DND-41 (cell line): Measurements from ENCODE around the gene SGCG.
"Not testable (repeated sequence)": the region's sequence is repeated elsewhere in the genome, so short reads cannot be mapped to it uniquely, and the experiment has no call there.

Source experiments
- ATAC-seq: fragments of 200-7000 bp; cut with Tn5 transposase; 3 replicates; pipeline ENCODE4 v1.9.1; 2021; ENCODE audit warnings: low read depth; ENCODE audit not compliant: insufficient read depth
- DNase-seq: peaks from one replicate; pipeline ENCODE4 v3.0.0-alpha.2; 2020
- H2AFZ ChIP-seq: 2 replicates; pipeline ENCODE4 v1.6.0; 2012; ENCODE audit warnings: low read depth, low read length
- H3K27ac ChIP-seq: 2 replicates; pipeline ENCODE4 v1.5.1; 2012; ENCODE audit warnings: low read length, inconsistent platforms
- H3K27me3 ChIP-seq: fragments of 200-600 bp; sonication (generic); 2 replicates; pipeline ENCODE4 v1.6.0; 2012; ENCODE audit warnings: low read length, mild to moderate bottlenecking, inconsistent platforms; ENCODE audit not compliant: insufficient read depth, poor library complexity
- H3K36me3 ChIP-seq: 2 replicates; pipeline ENCODE4 v1.5.1; 2012; ENCODE audit warnings: low read length, inconsistent platforms; ENCODE audit not compliant: insufficient read depth
- H3K4me1 ChIP-seq: 2 replicates; pipeline ENCODE4 v1.5.1; 2012; ENCODE audit warnings: mild to moderate bottlenecking, low read length; ENCODE audit not compliant: insufficient read depth
- H3K4me2 ChIP-seq: 2 replicates; pipeline ENCODE4 v1.6.0; 2012; ENCODE audit warnings: mild to moderate bottlenecking, moderate library complexity, low read length, inconsistent platforms; ENCODE audit not compliant: insufficient read depth
- H3K4me3 ChIP-seq, 2 experiments: fragments of 200-600 bp in 1 of 2; shearing (Covaris generic) in 1 of 2; 2 replicates each; pipeline ENCODE4 v1.5.1; 2012 to 2016; ENCODE audit warnings: inconsistent platforms in 2 of 2, low read length in 2 of 2, mild to moderate bottlenecking in 2 of 2, low read depth in 1 of 2, moderate library complexity in 1 of 2
- H3K79me2 ChIP-seq: 2 replicates; pipeline ENCODE4 v1.6.0; 2012; ENCODE audit warnings: low read length, inconsistent platforms; ENCODE audit not compliant: insufficient read depth
- H3K9ac ChIP-seq: 2 replicates; pipeline ENCODE4 v1.6.0; 2012; ENCODE audit warnings: low read depth, mild to moderate bottlenecking, inconsistent platforms, low read length, moderate library complexity
- H3K9me3 ChIP-seq: 2 replicates; pipeline ENCODE4 v1.5.1; 2012; ENCODE audit warnings: low read length, moderate library complexity, mild to moderate bottlenecking, inconsistent platforms; ENCODE audit not compliant: insufficient read depth, severe bottlenecking
- H4K20me1 ChIP-seq: 2 replicates; pipeline ENCODE4 v1.6.0; 2012; ENCODE audit warnings: low read length; ENCODE audit not compliant: insufficient read depth
- CTCF ChIP-seq: IDR thresholded peaks from 2 replicates; pipeline ENCODE4 v1.5.1; 2012; ENCODE audit warnings: borderline replicate concordance, low read length, moderate library complexity, mild to moderate bottlenecking; ENCODE audit not compliant: poor library complexity, severe bottlenecking; ENCODE audit errors: extremely low read depth
- EZH2 ChIP-seq: IDR thresholded peaks from 3 replicates; pipeline ENCODE4 v1.6.1; 2012; ENCODE audit warnings: borderline replicate concordance, low read depth, mild to moderate bottlenecking, moderate library complexity, low read length, inconsistent platforms; ENCODE audit not compliant: severe bottlenecking

Gene SGCG

GRCh38 chr13:23235994-23236393 is 55.2 kb downstream of the SGCG start:
- ATAC-seq (no peak), DNase-seq (no peak)
- Histone ChIP-seq H3K36me3 (no peaks in the 10 kb centered on the region), H3K9ac (no peak overlapping the region), H3K27me3 (no peaks in the 10 kb centered on the region), H3K79me2 (no peaks in the 10 kb centered on the region), H3K9me3 (no peaks in the 10 kb centered on the region), H2AFZ (no peak overlapping the region), H3K27ac (no peak overlapping the region), H3K4me2 (no peak overlapping the region), H4K20me1 (no peaks in the 10 kb centered on the region), H3K4me3 (no peak overlapping the region), H3K4me1 (no peaks in the 10 kb centered on the region)
- TF ChIP-seq CTCF (no peak), EZH2 (no peak)

GRCh38 chr13:23243066-23243465 is 62.3 kb downstream of the SGCG start:
- H2AFZ ChIP-seq = no peak overlapping the region
- H3K36me3 ChIP-seq = no peaks in the 10 kb centered on the region

DNA sequence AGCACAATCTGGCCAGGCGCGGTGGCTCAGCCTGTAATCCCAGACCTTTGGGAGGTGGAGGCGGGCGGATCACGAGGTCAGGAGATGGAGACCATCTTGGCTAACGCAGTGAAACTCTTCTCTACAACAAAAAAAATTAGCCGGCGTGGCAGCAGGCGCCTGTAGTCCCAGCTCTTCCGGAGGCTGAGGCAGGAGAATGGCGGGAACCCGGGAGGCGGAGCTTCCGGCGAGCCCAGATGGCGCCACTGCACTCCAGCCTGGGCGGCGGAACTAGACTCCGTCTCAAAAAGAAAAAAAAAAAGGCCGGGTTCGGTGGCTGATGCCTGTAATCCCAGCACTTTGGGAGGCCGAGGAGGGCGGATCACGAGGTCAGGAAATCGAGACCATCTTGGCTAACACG is 67.6 kb downstream of the SGCG start:
- H3K4me3 ChIP-seq, H2AFZ ChIP-seq, H3K36me3 ChIP-seq, ATAC-seq, H3K9me3 ChIP-seq, H3K27me3 ChIP-seq, H3K4me2 ChIP-seq, H3K4me1 ChIP-seq, DNase-seq, H3K79me2 ChIP-seq, H3K27ac ChIP-seq, H4K20me1 ChIP-seq, H3K9ac ChIP-seq: not testable (repeated sequence)

More at GRCh38 chr13:23243066-23243465, 62.3 kb downstream of the SGCG start:
- no peak overlapping the region for H3K4me2 ChIP-seq
- H3K4me1 ChIP-seq = no peaks in the 10 kb centered on the region
- no peaks in the 10 kb centered on the region for H3K79me2 ChIP-seq
- no peaks in the 10 kb centered on the region for H3K9me3 ChIP-seq
- ATAC-seq (no peak), DNase-seq (no peak)
- H3K4me3 ChIP-seq = no peak overlapping the region
- no peaks in the 10 kb centered on the region for H3K27me3 ChIP-seq
- no peak overlapping the region for H3K9ac ChIP-seq
- H4K20me1 ChIP-seq = no peaks in the 10 kb centered on the region
- no peak overlapping the region for H3K27ac ChIP-seq
- no peak for TF ChIP-seq EZH2

GRCh38 chr13:23254506-23254905 is 73.7 kb downstream of the SGCG start:
- Histone ChIP-seq H3K4me1 (no peaks in the 10 kb centered on the region), H4K20me1 (no peaks in the 10 kb centered on the region), H3K9ac (no peak overlapping the region), H2AFZ (no peak overlapping the region), H3K9me3 (no peaks in the 10 kb centered on the region), H3K79me2 (no peaks in the 10 kb centered on the region), H3K4me3 (no peak overlapping the region), H3K27me3 (no peaks in the 10 kb centered on the region), H3K4me2 (no peak overlapping the region), H3K27ac (no peak overlapping the region), H3K36me3 (no peaks in the 10 kb centered on the region)
- TF ChIP-seq CTCF (no peak), EZH2 (no peak)
- no peak for ATAC-seq
- no peak for DNase-seq

DNA sequence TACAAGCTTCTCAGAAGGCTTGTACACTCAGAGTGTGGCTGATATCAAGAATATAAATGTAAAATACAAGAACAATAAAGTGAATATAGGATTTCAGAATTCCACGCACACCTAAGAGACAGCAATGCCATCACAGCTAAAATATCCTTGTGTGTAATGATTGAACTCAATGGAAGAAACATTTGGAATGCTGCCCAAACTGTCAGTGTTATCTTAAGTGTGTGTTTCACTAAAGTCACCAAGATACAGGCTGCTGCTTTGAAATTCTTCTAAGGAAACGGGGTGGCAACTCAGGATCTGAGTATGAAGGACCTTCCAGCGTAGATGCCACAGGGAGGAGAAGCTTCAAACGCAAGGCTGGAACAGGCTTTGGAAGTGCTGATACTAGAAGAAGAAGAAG is 86.8 kb downstream of the SGCG start:
- H3K9ac ChIP-seq = no peak overlapping the region
- H2AFZ ChIP-seq = no peak overlapping the region
- H3K9me3 ChIP-seq = no peaks in the 10 kb centered on the region
- ATAC-seq (no peak), DNase-seq (no peak)
- no peaks in the 10 kb centered on the region for H3K27me3 ChIP-seq
- H3K4me3 ChIP-seq = no peak overlapping the region
- TF ChIP-seq EZH2 (no peak), CTCF (no peak)
- H3K36me3 ChIP-seq = no peaks in the 10 kb centered on the region
- H3K4me2 ChIP-seq = no peak overlapping the region
- no peaks in the 10 kb centered on the region for H3K79me2 ChIP-seq
- no peaks in the 10 kb centered on the region for H3K4me1 ChIP-seq
- no peaks in the 10 kb centered on the region for H4K20me1 ChIP-seq
- H3K27ac ChIP-seq = no peak overlapping the region
